NCI-H2029 (cell line): ENCODE data around the gene KCNK3.

ENCODE experiments used
- DNase-seq: peaks from one replicate; lab custom pipeline; 2025; lab: John Stamatoyannopoulos, UW

KCNK3 gene

GRCh38 chr2:26666671-26667070 is 25.9 kb upstream of the KCNK3 start:
- DNase-seq, result no peak

- no peak for DNase-seq
Measured at GRCh38 chr2:26668041-26668440, 24.5 kb upstream of the KCNK3 start.

- no peak for DNase-seq
Measured at GRCh38 chr2:26668856-26669750, 23.4 kb upstream of the KCNK3 start.

GRCh38 chr2:26670171-26670570 is 22.4 kb upstream of the KCNK3 start:
- no peak for DNase-seq

GRCh38 chr2:26670931-26671460 is 21.5 kb upstream of the KCNK3 start:
- no peak for DNase-seq

GRCh38 chr2:26671691-26672090 is 20.8 kb upstream of the KCNK3 start:
- no peak for DNase-seq

- DNase-seq, result no peak
Measured at GRCh38 chr2:26672112-26672817, 20.3 kb upstream of the KCNK3 start.

GRCh38 chr2:26672818-26673393 is 19.6 kb upstream of the KCNK3 start:
- DNase-seq, result no peak

- no peak for DNase-seq
Measured at GRCh38 chr2:26674002-26674751, 18.3 kb upstream of the KCNK3 start.

GRCh38 chr2:26674771-26675170 is 17.8 kb upstream of the KCNK3 start:
- DNase-seq, result no peak

- DNase-seq, result no peak
Measured at GRCh38 chr2:26675651-26676255, 16.8 kb upstream of the KCNK3 start.

- DNase-seq, result no peak
Measured at GRCh38 chr2:26678035-26678434, 14.5 kb upstream of the KCNK3 start.

GRCh38 chr2:26679867-26680266 is 12.7 kb upstream of the KCNK3 start:
- DNase-seq, result no peak

GRCh38 chr2:26681656-26682055 is 10.9 kb upstream of the KCNK3 start:
- DNase-seq, result no peak

- no peak for DNase-seq
Measured at GRCh38 chr2:26682155-26682554, 10.4 kb upstream of the KCNK3 start.

GRCh38 chr2:26683583-26683982 is 8.9 kb upstream of the KCNK3 start:
- DNase-seq, result no peak

GRCh38 chr2:26685341-26685740 is 7.2 kb upstream of the KCNK3 start:
- DNase-seq, result no peak

GRCh38 chr2:26685989-26686839 is 6.3 kb upstream of the KCNK3 start:
- DNase-seq, result peak; percentile 79

- DNase-seq, result peak; percentile 47
Measured at GRCh38 chr2:26687328-26687727, 5.2 kb upstream of the KCNK3 start.

GRCh38 chr2:26687801-26688200 is 4.7 kb upstream of the KCNK3 start:
- peak; percentile 89 for DNase-seq

- DNase-seq, result no peak
Measured at GRCh38 chr2:26691161-26691560, 1.4 kb upstream of the KCNK3 start.
